WTC11 (cell line): ENCODE data around the gene TMEM31.

ENCODE experiments used
- CREB1 ChIP-seq: sonication (generic); formaldehyde crosslinking; IDR thresholded peaks from 2 replicates; pipeline ENCODE4 v1.8.0; 2023; ENCODE audit warnings: mild to moderate bottlenecking, missing genetic modification reagents
- ESRRA ChIP-seq: sonication (generic); formaldehyde crosslinking; IDR thresholded peaks from 2 replicates; pipeline ENCODE4 v1.8.1; 2022; ENCODE audit warnings: mild to moderate bottlenecking, missing genetic modification reagents, borderline replicate concordance
- FOXP1 ChIP-seq: sonication (generic); formaldehyde crosslinking; IDR thresholded peaks from 2 replicates; pipeline ENCODE4 v1.8.0; 2022; ENCODE audit warnings: missing genetic modification reagents, mild to moderate bottlenecking, moderate library complexity, borderline replicate concordance
- KAT7 ChIP-seq: sonication (generic); formaldehyde crosslinking; IDR thresholded peaks from 2 replicates; pipeline ENCODE4 v1.8.1; 2023; ENCODE audit warnings: missing genetic modification reagents, mild to moderate bottlenecking, borderline replicate concordance
- MXD4 ChIP-seq: fragments of 250-450 bp; sonication (Bioruptor Pico); IDR thresholded peaks from 2 replicates; pipeline ENCODE4 v1.8.0; 2021; ENCODE audit warnings: mild to moderate bottlenecking, moderate library complexity, borderline replicate concordance
- NFE2L1 ChIP-seq: sonication (generic); formaldehyde crosslinking; IDR thresholded peaks from 2 replicates; pipeline ENCODE4 v1.8.1; 2023; ENCODE audit warnings: missing genetic modification reagents
- NR1H2 ChIP-seq: sonication (generic); formaldehyde crosslinking; IDR thresholded peaks from 2 replicates; pipeline ENCODE4 v1.9.0; 2021; ENCODE audit warnings: mild to moderate bottlenecking, moderate library complexity, missing genetic modification reagents
- SP1 ChIP-seq: sonication (generic); formaldehyde crosslinking; conservative IDR thresholded peaks from 2 replicates; pipeline ENCODE4 v1.8.1; 2022; ENCODE audit warnings: missing genetic modification reagents
- TF ChIP-seq, protein P1 (sequence below): fragments of 200-600 bp; IDR thresholded peaks from 2 replicates; pipeline ENCODE4 v1.8.0; 2022; ENCODE audit warnings: antibody characterized with exemption

DNA sequence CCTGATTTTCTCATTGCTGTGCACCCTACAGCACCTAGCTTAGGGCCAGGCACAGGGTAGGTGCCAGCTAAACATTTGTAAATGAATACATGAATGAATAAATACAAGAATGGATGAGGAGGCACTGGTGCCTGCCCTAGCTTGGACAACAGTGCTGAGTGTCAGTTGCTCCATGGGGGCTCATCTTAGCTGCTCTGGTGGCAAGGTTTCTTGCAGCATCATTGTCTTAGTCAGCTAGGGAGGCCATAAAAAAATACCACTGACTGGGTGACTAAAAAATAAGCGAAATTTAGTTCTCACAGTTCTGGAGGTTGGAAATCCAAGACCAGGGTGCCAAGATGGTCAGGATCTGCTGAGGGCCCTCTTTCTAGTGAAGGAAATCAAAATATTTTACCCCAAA lies 31.2 kb downstream of the TMEM31 start:
- TF ChIP-seq SP1 (CRISPR knock-in tag) = no peak
- TF ChIP-seq, protein P1, sequence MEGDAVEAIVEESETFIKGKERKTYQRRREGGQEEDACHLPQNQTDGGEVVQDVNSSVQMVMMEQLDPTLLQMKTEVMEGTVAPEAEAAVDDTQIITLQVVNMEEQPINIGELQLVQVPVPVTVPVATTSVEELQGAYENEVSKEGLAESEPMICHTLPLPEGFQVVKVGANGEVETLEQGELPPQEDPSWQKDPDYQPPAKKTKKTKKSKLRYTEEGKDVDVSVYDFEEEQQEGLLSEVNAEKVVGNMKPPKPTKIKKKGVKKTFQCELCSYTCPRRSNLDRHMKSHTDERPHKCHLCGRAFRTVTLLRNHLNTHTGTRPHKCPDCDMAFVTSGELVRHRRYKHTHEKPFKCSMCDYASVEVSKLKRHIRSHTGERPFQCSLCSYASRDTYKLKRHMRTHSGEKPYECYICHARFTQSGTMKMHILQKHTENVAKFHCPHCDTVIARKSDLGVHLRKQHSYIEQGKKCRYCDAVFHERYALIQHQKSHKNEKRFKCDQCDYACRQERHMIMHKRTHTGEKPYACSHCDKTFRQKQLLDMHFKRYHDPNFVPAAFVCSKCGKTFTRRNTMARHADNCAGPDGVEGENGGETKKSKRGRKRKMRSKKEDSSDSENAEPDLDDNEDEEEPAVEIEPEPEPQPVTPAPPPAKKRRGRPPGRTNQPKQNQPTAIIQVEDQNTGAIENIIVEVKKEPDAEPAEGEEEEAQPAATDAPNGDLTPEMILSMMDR = no peak
- no peak for TF ChIP-seq NR1H2 (CRISPR knock-in tag)
- TF ChIP-seq MXD4 = no peak
- no peak for TF ChIP-seq ESRRA (CRISPR knock-in tag)
- TF ChIP-seq CREB1 (CRISPR knock-in tag) = no peak
- TF ChIP-seq NFE2L1 (CRISPR knock-in tag) = no peak
- TF ChIP-seq FOXP1 (CRISPR knock-in tag) = no peak
- TF ChIP-seq KAT7 = no peak
